HepG2 (cell line): ENCODE measurements around the gene PLCD4. TPM values are rescaled to one million over a fixed set of nuclear protein-coding genes. Genes with fewer than 3 reads are reported as not detected.

Source experiments
- ARID5B ChIP-seq: IDR thresholded peaks from 2 replicates; pipeline ENCODE4 v1.4.0; 2020; ENCODE audit warnings: mild to moderate bottlenecking, missing genetic modification reagents
- BATF2 ChIP-seq: sonication (generic); formaldehyde crosslinking; IDR thresholded peaks from 2 replicates; pipeline ENCODE4 v1.8.0; 2022; ENCODE audit warnings: mild to moderate bottlenecking, missing genetic modification reagents, moderate library complexity
- CC2D1A ChIP-seq: sonication (generic); formaldehyde crosslinking; IDR thresholded peaks from 2 replicates; pipeline ENCODE4 v1.8.1; 2023; ENCODE audit warnings: mild to moderate bottlenecking, missing genetic modification reagents
- GATA4 ChIP-seq: sonication (generic); IDR thresholded peaks from 2 replicates; pipeline ENCODE4 v1.6.1; 2016; ENCODE audit warnings: antibody characterized with exemption, low read depth, borderline replicate concordance
- GMEB2 ChIP-seq: IDR thresholded peaks from 2 replicates; pipeline ENCODE4 v1.6.1; 2016; ENCODE audit warnings: missing biosample characterization, missing genetic modification reagents, low read depth
- LCORL ChIP-seq, 2 experiments: fragments of 450-650 bp in 1 of 2; sonication (generic) in 1 of 2; formaldehyde crosslinking in 1 of 2; IDR thresholded peaks; 2 replicates each; pipeline versions ENCODE4 v1.5.0 to v1.6.1; 2017 to 2020; ENCODE audit warnings: antibody characterized with exemption in 1 of 2, missing genetic modification reagents in 1 of 2
- MAX ChIP-seq: IDR thresholded peaks from 2 replicates; pipeline ENCODE4 v1.6.1; 2012; ENCODE audit warnings: inconsistent platforms
- MTA1 ChIP-seq: sonication (generic); formaldehyde crosslinking; IDR thresholded peaks from 2 replicates; pipeline ENCODE4 v1.4.0; 2020; ENCODE audit warnings: missing genetic modification reagents, mild to moderate bottlenecking, borderline replicate concordance
- RAD51 ChIP-seq: fragments of 450-650 bp; IDR thresholded peaks from 2 replicates; pipeline ENCODE4 v1.6.1; 2016; ENCODE audit warnings: borderline replicate concordance
- SNAI1 ChIP-seq: sonication (generic); formaldehyde crosslinking; IDR thresholded peaks from 2 replicates; pipeline ENCODE4 v1.5.0; 2020; ENCODE audit warnings: mild to moderate bottlenecking, missing genetic modification reagents, borderline replicate concordance
- THRA ChIP-seq: sonication (generic); formaldehyde crosslinking; IDR thresholded peaks from 2 replicates; pipeline ENCODE4 v1.4.0; 2020; ENCODE audit warnings: missing genetic modification reagents, borderline replicate concordance
- ZNF343 ChIP-seq: sonication (generic); formaldehyde crosslinking; IDR thresholded peaks from 2 replicates; pipeline ENCODE4 v1.4.0; 2020; ENCODE audit warnings: mild to moderate bottlenecking, missing genetic modification reagents
- ZNF362 ChIP-seq: sonication (generic); formaldehyde crosslinking; IDR thresholded peaks from 2 replicates; pipeline ENCODE4 v1.4.0; 2020; ENCODE audit warnings: missing genetic modification reagents, mild to moderate bottlenecking, borderline replicate concordance
- ZNF557 ChIP-seq: sonication (generic); formaldehyde crosslinking; IDR thresholded peaks from 2 replicates; pipeline ENCODE4 v1.4.0; 2020; ENCODE audit warnings: missing genetic modification reagents
- ZNF616 ChIP-seq: sonication (generic); formaldehyde crosslinking; IDR thresholded peaks from 2 replicates; pipeline ENCODE4 v1.5.0; 2020; ENCODE audit warnings: low read depth, mild to moderate bottlenecking, missing genetic modification reagents
- ZNF672 ChIP-seq: sonication (generic); formaldehyde crosslinking; IDR thresholded peaks from 2 replicates; pipeline ENCODE4 v1.8.1; 2022; ENCODE audit warnings: missing genetic modification reagents
- ZNF770 ChIP-seq: sonication (generic); formaldehyde crosslinking; IDR thresholded peaks from 2 replicates; pipeline ENCODE4 v1.5.0; 2020; ENCODE audit warnings: mild to moderate bottlenecking, missing genetic modification reagents
- polyA plus RNA-seq, 8 experiments: library from polyadenylated mRNA; depleted of rRNA in 3 of 8; stranded (reverse) in 7 of 8; unstranded in 1 of 8; fragments of >200 nt; fragmentation: Illumina TruSeq in 4 of 8; extraction: Trizol in 4 of 8; gene quantifications; 2 replicates each; pipeline versions ENCODE4 v1.2.1 to v1.2.3, GENCODE V29; 2011 to 2016; ENCODE audit warnings: low read depth in 4 of 8, missing spikeins in 1 of 8, mixed read lengths in 1 of 8; ENCODE audit not compliant: insufficient read depth in 1 of 8
- total RNA-seq, 5 experiments: library from RNA; depleted of rRNA; stranded (reverse); fragments of >200 nt; fragmentation: Illumina TruSeq; extraction: Trizol; gene quantifications; 2 replicates each; pipeline ENCODE4 v1.2.3, GENCODE V29; 2016; ENCODE audit warnings: low read depth in 1 of 5

The PLCD4 gene
- total and polyA plus RNA-seq, 2 of the 13 experiments (the other 11 are each of a cell fraction or from before 2014, with no cell fraction given) = 0.26 TPM; not detected in 1

- peak; percentile 70 for TF ChIP-seq ZNF770 (CRISPR knock-in tag)
- no peak for TF ChIP-seq ZNF672
- peak; percentile 95 for TF ChIP-seq SNAI1
- TF ChIP-seq GMEB2 (CRISPR knock-in tag) = 0 out of 2 replicates have a peak, but pooled peaks have one; percentile 18
- TF ChIP-seq MAX = peak; percentile 99
- TF ChIP-seq ZNF557 (CRISPR knock-in tag) = peak; percentile 48; the same call in 1 of the 2 replicates
- TF ChIP-seq RAD51 = no peak
- TF ChIP-seq LCORL (IDR thresholded peaks at IDR 0.05) = no peak
- TF ChIP-seq LCORL (CRISPR knock-in tag; IDR thresholded peaks at IDR 0.05) = peak; percentile 85
- TF ChIP-seq MTA1 (CRISPR knock-in tag) = peak; percentile 88; the same call in 1 of the 2 replicates
- peak; percentile 14; the same call in 1 of the 2 replicates for TF ChIP-seq GATA4
- no peak for TF ChIP-seq ZNF616 (CRISPR knock-in tag)
- TF ChIP-seq ARID5B (CRISPR knock-in tag) = peak; percentile 47; the same call in 1 of the 2 replicates
- peak; percentile 91 for TF ChIP-seq ZNF343 (CRISPR knock-in tag)
- TF ChIP-seq ZNF362 = peak; percentile 39; the same call in 1 of the 2 replicates
- TF ChIP-seq BATF2 (CRISPR knock-in tag) = no peak; the same call in 1 of the 2 replicates
- no peak for TF ChIP-seq CC2D1A (CRISPR knock-in tag)
- TF ChIP-seq THRA (CRISPR knock-in tag) = peak; percentile 52; the same call in 1 of the 2 replicates
These were observed 51.7 kb downstream of the PLCD4 start, which contains the start of the genes BCS1L and ZNF142 (continued) for GRCh38 chr2:218659258-218659987.
